IMR-90 (cell line): Measurements from ENCODE around the gene VEPH1.

Source experiments
- BHLHE40 ChIP-seq: fragments of 150-350 bp; IDR thresholded peaks from 2 replicates; pipeline ENCODE4 v1.6.1; 2016; ENCODE audit warnings: mild to moderate bottlenecking, low read depth, low read length
- ELK1 ChIP-seq: fragments of 150-350 bp; IDR thresholded peaks from 2 replicates; pipeline ENCODE4 v1.6.1; 2016; ENCODE audit warnings: low read depth, mild to moderate bottlenecking, low read length, moderate library complexity, borderline replicate concordance

- no peak for TF ChIP-seq ELK1
- no peak for TF ChIP-seq BHLHE40
These were observed 3.8 kb downstream of the VEPH1 start for GRCh38 chr3:157499342-157499963.
